ENCODE measurements around the gene THEMIS. TPM values are rescaled to one million over a fixed set of nuclear protein-coding genes. Genes with fewer than 3 reads are reported as not detected.
A peak's percentile ranks its signal among the peaks of the same experiment; 100 is the strongest.

Gene THEMIS
- total and polyA plus RNA-seq, 2 donors (not counting 1 experiment from before 2014, with no cell fraction given): not detected

DNA sequence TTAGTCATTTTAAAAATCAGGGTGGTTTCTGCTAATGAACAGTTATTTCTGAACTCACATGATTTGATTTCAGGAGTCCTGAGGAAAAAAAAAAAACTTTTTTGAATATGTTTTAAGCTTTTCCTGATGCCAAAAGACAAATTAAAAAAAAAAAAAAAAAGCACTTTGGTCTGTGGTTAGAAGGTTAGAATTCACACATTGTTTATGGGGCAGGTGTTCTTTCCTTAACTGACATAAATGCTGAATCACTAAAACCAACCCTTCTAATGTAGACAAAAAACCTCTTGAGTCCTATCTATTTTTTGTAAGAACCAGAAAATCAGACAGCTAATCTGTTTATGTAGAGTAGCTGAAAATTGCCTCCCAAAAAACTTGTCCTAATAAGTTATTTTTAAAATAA lies 20.4 kb downstream of the THEMIS start:
- no peaks in the 10 kb centered on the region for H3K36me3 ChIP-seq (ENCODE audit: control insufficient read depth, insufficient read depth, low read length)
- H3K4me2 ChIP-seq (ENCODE audit: extremely low read depth, insufficient read depth, low read length): no peak overlapping the region
- no peaks in the 10 kb centered on the region for H3K79me2 ChIP-seq (ENCODE audit: control insufficient read depth, insufficient read depth, low read length)
- H4K20me1 ChIP-seq (ENCODE audit: control insufficient read depth, extremely low read depth, insufficient read depth, low read length): no peaks in the 10 kb centered on the region
- H3K4me3 ChIP-seq (replicated peaks in 1 of 4; ENCODE audit: control extremely low read depth in 1 of 4, insufficient read depth in 1 of 4, low read depth in 3 of 4, low read length in 4 of 4): no peak overlapping the region
- no peak overlapping the region for H2AFZ ChIP-seq (ENCODE audit: low read length)
- peak in 1 of 2 donors; percentile 17 for DNase-seq (ENCODE audit: low read depth in 2 of 2)
- H3K9ac ChIP-seq (ENCODE audit: insufficient read depth, low read length): no peak overlapping the region
- no peaks in the 10 kb centered on the region for H3K4me1 ChIP-seq (ENCODE audit: control insufficient read depth, extremely low read depth, insufficient read depth, low read length)
- H3K9me3 ChIP-seq (ENCODE audit: control insufficient read depth, insufficient read depth, low read depth, low read length): no peaks in the 10 kb centered on the region
- H3K27me3 ChIP-seq (ENCODE audit: control insufficient read depth, insufficient read depth, low read length): no peaks in the 10 kb centered on the region
- H3K27ac ChIP-seq (ENCODE audit: insufficient read depth, low read length): no peak overlapping the region
- TF ChIP-seq, protein P1, sequence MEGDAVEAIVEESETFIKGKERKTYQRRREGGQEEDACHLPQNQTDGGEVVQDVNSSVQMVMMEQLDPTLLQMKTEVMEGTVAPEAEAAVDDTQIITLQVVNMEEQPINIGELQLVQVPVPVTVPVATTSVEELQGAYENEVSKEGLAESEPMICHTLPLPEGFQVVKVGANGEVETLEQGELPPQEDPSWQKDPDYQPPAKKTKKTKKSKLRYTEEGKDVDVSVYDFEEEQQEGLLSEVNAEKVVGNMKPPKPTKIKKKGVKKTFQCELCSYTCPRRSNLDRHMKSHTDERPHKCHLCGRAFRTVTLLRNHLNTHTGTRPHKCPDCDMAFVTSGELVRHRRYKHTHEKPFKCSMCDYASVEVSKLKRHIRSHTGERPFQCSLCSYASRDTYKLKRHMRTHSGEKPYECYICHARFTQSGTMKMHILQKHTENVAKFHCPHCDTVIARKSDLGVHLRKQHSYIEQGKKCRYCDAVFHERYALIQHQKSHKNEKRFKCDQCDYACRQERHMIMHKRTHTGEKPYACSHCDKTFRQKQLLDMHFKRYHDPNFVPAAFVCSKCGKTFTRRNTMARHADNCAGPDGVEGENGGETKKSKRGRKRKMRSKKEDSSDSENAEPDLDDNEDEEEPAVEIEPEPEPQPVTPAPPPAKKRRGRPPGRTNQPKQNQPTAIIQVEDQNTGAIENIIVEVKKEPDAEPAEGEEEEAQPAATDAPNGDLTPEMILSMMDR (conservative IDR thresholded peaks at IDR 0.05 in 1 of 2, IDR thresholded peaks at IDR 0.05 in 1 of 2; ENCODE audit: low read depth in 1 of 2, low read length in 2 of 2): no peak
- no peak for TF ChIP-seq EZH2 (IDR thresholded peaks at IDR 0.05; ENCODE audit: low read length, missing control alignments)

DNA sequence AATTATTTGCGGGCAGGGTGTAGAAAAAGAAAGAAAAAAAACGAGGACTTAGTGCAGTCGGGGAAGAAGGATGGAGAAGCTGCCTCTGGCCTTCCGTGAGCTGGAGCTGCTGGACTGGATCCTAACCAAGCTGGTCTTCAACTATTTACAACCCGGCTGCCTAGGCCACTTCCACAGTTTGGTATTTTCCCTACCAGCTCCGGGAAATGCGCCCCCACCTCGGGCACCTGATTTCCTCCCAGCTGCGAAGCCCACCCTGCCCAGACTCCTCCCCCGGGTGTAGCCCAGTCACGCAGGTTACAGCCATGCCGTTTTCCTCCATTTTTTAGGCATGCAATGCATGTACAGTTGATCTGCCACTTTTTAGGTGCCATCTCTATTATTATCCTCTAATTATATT lies 21.2 kb downstream of the THEMIS start:
- no peak overlapping the region for H3K27ac ChIP-seq (ENCODE audit: insufficient read depth, low read length)
- H3K36me3 ChIP-seq (ENCODE audit: control insufficient read depth, insufficient read depth, low read length): no peaks in the 10 kb centered on the region
- H3K27me3 ChIP-seq (ENCODE audit: control insufficient read depth, insufficient read depth, low read length): no peaks in the 10 kb centered on the region
- H3K4me3 ChIP-seq (replicated peaks in 1 of 4; ENCODE audit: control extremely low read depth in 1 of 4, insufficient read depth in 1 of 4, low read depth in 3 of 4, low read length in 4 of 4): peak overlapping the region in 1 of 4 experiments; percentile 32
- no peaks in the 10 kb centered on the region for H4K20me1 ChIP-seq (ENCODE audit: control insufficient read depth, extremely low read depth, insufficient read depth, low read length)
- TF ChIP-seq EZH2 (IDR thresholded peaks at IDR 0.05; ENCODE audit: low read length, missing control alignments): no peak
- TF ChIP-seq, protein P1 (conservative IDR thresholded peaks at IDR 0.05 in 1 of 2, IDR thresholded peaks at IDR 0.05 in 1 of 2; ENCODE audit: low read depth in 1 of 2, low read length in 2 of 2): no peak
- H3K79me2 ChIP-seq (ENCODE audit: control insufficient read depth, insufficient read depth, low read length): no peaks in the 10 kb centered on the region
- H3K9me3 ChIP-seq (ENCODE audit: control insufficient read depth, insufficient read depth, low read depth, low read length): no peaks in the 10 kb centered on the region
- H3K4me1 ChIP-seq (ENCODE audit: control insufficient read depth, extremely low read depth, insufficient read depth, low read length): no peaks in the 10 kb centered on the region
- H3K9ac ChIP-seq (ENCODE audit: insufficient read depth, low read length): no peak overlapping the region
- H3K4me2 ChIP-seq (ENCODE audit: extremely low read depth, insufficient read depth, low read length): no peak overlapping the region
- peak overlapping the region; percentile 29 for H2AFZ ChIP-seq (ENCODE audit: low read length)
- DNase-seq (ENCODE audit: low read depth in 2 of 2): peak; percentile 26 to 49

DNA sequence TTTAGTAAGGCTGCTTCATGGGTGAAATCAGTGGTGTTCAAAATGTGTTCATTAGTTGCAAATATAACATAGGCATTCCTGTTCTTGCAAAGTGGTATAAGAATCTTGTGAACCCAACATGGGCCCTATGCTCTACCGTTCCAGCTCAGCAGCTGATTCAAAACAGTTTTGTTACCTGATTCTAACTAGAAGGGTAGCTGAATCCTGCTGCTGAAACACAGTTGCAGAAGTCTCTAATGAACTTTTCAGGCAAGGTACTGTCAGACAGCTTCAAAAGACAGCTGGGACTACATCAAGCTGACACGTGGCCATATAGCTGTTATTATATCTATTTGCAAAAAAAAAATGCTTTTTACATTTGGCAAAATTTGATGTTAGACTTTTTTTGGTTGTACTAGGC lies 22.7 kb downstream of the THEMIS start:
- no peak for DNase-seq (ENCODE audit: low read depth in 2 of 2)
- Histone ChIP-seq H3K36me3 (ENCODE audit: control insufficient read depth, insufficient read depth, low read length) (no peaks in the 10 kb centered on the region), H3K9me3 (ENCODE audit: control insufficient read depth, insufficient read depth, low read depth, low read length) (no peaks in the 10 kb centered on the region), H2AFZ (ENCODE audit: low read length) (no peak overlapping the region), H3K4me3 (replicated peaks in 1 of 4; ENCODE audit: control extremely low read depth in 1 of 4, insufficient read depth in 1 of 4, low read depth in 3 of 4, low read length in 4 of 4) (no peak overlapping the region), H3K9ac (ENCODE audit: insufficient read depth, low read length) (no peak overlapping the region), H4K20me1 (ENCODE audit: control insufficient read depth, extremely low read depth, insufficient read depth, low read length) (no peaks in the 10 kb centered on the region), H3K4me1 (ENCODE audit: control insufficient read depth, extremely low read depth, insufficient read depth, low read length) (no peaks in the 10 kb centered on the region), H3K27ac (ENCODE audit: insufficient read depth, low read length) (no peak overlapping the region), H3K27me3 (ENCODE audit: control insufficient read depth, insufficient read depth, low read length) (no peaks in the 10 kb centered on the region), H3K4me2 (ENCODE audit: extremely low read depth, insufficient read depth, low read length) (no peak overlapping the region), H3K79me2 (ENCODE audit: control insufficient read depth, insufficient read depth, low read length) (no peaks in the 10 kb centered on the region)
- TF ChIP-seq, protein P1 (conservative IDR thresholded peaks at IDR 0.05 in 1 of 2, IDR thresholded peaks at IDR 0.05 in 1 of 2; ENCODE audit: low read depth in 1 of 2, low read length in 2 of 2): no peak
- TF ChIP-seq EZH2 (IDR thresholded peaks at IDR 0.05; ENCODE audit: low read length, missing control alignments): no peak

All from fibroblast of lung (primary cell).